GM12891 (cell line): ENCODE results near the gene ZDHHC21.

Experiments
- POLR2A ChIP-seq: IDR thresholded peaks from 2 replicates; pipeline ENCODE4 v1.6.1; 2011; ENCODE audit warnings: low read depth, low read length, control low read depth
- POLR2AphosphoS5 ChIP-seq: IDR thresholded peaks from 2 replicates; pipeline ENCODE4 v1.6.1; 2011; ENCODE audit warnings: low read depth, low read length, control low read depth
- POU2F2 ChIP-seq: IDR thresholded peaks from 2 replicates; pipeline ENCODE4 v1.6.1; 2011; ENCODE audit warnings: low read depth, mild to moderate bottlenecking, control low read depth, low read length, moderate library complexity
- SPI1 ChIP-seq: IDR thresholded peaks from 2 replicates; pipeline ENCODE4 v1.6.1; 2011; ENCODE audit warnings: low read depth, low read length, control low read depth
- TAF1 ChIP-seq: IDR thresholded peaks from 2 replicates; pipeline ENCODE4 v1.6.1; 2011; ENCODE audit warnings: low read depth, low read length, control low read depth

DNA sequence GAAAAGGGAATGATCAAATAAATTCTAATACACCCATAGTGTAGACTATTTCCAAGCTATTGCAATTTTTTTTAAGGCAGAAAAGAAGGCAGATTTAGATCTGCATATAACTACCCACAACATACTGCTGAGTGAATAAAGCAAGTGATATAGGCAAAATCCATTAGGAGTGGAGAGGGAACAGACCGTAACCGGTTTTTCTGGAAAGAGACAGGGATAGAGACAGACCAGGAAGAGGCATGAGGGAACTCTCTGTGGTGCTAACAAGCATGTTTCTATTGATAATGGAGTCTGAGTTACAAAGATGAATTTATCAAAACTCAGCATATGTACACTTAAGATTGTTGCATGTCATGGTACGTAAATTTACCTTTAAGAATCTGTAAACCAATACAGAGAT, 14.5 kb downstream of the ZDHHC21 start:
- no peak for TF ChIP-seq POLR2AphosphoS5
- no peak for TF ChIP-seq POU2F2
- TF ChIP-seq POLR2A, result no peak
- TF ChIP-seq TAF1, result no peak
- no peak for TF ChIP-seq SPI1
